Ecto neural progenitor cell (in vitro differentiated cells): ENCODE results near the gene GPR150.

Experiments
- DNase-seq: peaks from one replicate; pipeline ENCODE4 v3.0.0-alpha.2; 2018; ENCODE audit warnings: low spot score

Gene GPR150

GRCh38 chr5:95652849-95653248, 33.0 kb downstream of the GPR150 start:
- no peak for DNase-seq

DNA sequence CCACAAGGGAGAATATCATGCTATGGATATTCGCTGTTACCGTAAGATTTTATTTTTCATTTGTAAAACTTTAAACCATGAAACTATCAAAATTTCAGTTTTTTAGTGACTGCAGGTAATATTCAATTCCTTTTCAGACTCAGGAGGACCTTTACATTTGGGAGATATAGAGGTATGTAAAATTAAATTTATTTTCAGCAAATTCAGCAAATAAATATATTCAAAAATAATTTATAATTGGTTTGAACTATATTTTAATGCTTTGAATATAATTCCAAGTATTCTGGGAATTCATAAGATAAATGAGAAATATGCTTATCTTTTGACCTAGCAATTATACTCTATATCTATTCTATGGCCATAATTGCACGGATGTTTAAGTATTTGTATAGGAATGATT, 34.3 kb downstream of the GPR150 start:
- no peak for DNase-seq

DNA sequence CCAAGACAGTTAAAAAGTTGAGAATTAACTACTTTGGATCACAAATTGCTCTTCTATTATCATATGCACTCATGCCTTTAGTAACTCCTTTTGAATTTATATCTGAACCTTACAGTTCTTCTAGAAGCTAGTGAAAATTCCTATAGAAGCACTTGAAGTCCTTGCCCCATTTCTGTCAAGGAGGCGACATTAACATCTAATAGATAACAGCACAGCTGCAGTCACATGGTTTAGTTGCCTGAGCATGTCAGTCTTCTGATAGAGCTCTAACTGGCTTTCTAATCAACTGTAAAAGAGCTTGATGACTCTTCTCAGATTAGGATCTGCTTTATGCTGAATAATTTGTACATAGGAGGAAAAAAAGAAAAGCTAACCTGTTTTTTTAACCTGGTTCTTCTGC, 35.7 kb downstream of the GPR150 start:
- DNase-seq = no peak

GRCh38 chr5:95660060-95660459, 40.2 kb downstream of the GPR150 start:
- DNase-seq = no peak

DNA sequence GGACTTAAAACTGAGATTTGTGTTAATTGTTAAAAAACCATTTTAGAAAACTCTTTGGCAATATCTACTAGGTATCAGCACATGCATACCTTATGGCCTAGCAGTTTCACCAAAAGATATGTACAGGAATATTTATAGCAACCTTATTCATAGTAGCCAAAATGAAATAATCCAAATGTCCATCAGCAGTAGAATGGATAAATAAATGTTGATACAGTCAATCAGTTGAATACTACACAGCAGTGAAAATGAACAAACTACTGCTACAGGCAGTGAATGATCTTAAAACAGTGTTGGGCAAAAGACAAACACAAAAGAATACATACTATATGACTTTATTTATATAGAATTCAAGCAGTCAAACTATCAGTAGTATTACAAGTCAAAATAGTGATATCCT, 43.1 kb downstream of the GPR150 start:
- DNase-seq = no peak

DNA sequence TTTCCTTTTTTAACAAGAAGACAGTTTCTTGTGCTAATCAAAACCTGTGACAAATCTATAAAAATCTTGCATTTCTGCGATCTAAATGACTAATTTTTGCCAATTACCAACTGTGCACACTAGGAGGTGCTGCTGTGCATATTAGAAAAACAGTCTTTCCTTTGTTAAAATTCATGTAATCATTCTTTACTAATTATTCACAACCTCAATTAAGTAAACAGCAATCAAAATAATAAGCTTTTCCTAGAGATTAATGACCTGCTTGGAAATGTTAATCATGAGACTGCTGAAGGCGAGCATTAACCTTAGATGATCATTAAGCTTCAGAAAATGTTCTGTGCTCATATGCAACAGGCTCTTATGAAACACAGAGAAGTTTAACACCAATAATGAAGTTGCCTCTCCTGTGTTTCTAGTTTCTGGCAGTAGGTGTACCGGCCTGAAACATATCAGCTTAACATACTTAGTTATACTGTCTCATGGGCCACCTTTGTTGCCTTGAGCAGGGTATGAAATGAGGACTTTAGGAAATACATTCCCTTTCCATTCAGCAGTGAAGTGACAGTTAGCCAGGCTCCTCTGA, 44.4 kb downstream of the GPR150 start:
- no peak for DNase-seq

GRCh38 chr5:95667061-95667618, 47.3 kb downstream of the GPR150 start:
- no peak for DNase-seq

DNA sequence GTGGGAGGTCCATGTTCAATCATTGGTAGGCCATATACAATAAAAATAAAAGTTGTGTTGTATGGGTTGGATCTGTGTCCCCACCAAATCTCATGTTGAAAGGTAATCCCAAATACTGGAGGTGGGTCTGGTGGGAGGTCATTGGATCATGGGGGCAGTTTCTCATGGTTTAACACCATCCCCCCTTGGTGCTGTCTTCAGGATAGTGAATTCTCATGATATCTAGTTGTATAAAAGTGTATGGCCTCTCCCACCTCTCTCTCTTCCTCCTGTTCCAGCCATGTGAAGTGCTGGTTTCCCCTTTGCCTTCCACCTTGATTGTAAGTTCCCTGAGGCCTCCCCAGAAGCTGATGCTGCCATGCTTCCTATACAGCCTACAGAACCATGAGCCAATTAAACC, 47.8 kb downstream of the GPR150 start:
- DNase-seq = no peak

DNA sequence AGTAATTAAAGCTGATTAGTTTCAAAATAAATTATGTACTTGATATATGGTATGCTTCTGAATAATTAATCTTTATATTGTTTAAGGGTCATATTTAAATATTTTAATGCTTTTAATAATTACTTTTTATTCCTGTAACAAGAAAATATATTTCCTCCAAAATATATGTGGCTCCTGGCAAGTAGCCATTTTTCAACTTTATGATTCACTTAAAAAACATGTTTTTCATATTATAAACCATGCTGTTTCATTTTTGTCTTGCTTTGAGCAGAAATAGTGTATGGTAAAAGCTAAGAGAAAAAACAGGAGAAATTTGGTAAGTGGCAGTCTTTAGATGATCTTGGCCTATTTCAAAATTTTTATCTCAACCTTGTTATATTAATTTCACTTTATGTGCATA, 48.3 kb downstream of the GPR150 start:
- DNase-seq = no peak

DNA sequence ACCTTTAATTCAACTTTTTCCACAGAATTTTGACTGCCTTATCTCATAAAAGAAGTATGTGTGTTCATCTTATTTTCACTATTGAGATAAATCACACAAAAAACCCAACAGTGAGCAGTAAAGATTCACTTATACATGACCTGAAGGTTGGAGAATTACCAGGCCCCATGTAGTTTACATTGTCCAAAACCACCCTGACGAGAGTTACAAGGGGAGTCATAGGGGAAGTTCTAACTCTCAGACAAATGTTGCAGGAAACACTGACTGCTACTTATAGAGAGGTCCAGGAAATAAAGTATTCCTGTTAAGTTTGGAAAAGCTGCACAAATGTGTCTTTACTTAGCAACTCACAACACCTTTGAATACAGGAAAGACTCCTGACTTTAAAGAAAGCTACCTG, 48.8 kb downstream of the GPR150 start:
- no peak for DNase-seq

DNA sequence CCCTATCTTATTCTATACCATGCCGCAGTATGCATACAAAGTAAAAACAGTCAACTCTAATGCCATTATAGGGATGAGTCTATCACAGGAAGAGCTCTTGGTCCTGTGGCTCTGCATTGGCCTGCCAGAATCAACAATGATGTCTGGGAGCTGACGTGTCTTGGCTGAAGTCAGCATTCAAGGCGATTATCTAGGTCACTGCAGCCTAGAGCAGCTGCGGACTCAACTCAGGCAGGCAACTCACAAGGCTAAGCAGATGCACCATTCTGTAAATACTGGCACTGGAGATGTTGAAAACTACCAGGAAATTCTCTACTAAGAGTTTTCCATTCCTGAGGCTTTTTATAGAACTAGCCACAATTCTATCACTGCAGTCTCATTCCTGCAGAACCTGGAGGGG, 49.7 kb downstream of the GPR150 start:
- DNase-seq = no peak

DNA sequence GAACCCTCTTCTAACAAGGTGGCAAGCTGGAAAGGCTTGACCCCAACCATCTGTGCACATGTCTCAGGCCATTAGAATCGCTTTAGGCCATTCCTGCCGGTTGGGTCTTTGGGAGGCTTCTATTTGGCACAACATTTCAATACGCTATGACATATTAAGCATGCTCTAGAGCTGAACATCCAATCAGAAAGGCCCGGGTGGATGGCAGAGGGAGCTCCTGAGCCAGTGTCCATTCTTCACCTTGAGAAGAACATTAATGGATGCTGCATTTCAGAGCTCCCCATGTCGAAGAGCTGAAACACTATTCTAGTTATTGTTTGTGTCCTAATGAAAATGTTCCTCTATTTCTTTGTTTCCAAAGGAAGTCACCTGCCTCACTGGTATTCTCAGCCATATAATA, 50.1 kb downstream of the GPR150 start:
- no peak for DNase-seq

DNA sequence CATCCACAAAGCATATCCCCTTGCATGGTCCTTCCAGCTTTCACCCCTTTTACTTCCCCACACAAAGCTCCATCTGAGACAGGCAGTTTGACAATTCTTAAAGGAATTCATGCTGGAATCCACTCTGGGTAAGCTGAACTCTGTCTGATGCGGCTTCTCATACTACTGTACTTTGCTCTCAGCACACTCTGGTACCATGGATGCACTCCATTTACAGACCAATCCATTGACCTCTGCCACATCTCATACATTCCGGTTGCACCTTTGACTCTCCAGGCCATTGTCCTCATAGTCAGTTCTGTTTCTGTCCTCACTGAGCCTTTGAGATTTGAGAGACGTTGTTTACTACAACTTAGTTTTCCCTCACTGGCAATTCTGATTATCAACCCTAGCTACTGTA, 50.7 kb downstream of the GPR150 start:
- DNase-seq = no peak
